ENCODE measurements around the gene SLC39A3. TPM values are rescaled to one million over a fixed set of nuclear protein-coding genes. Genes with fewer than 3 reads are reported as not detected.
A peak's percentile ranks its signal among the peaks of the same experiment; 100 is the strongest.

SLC39A3 gene, protein sequence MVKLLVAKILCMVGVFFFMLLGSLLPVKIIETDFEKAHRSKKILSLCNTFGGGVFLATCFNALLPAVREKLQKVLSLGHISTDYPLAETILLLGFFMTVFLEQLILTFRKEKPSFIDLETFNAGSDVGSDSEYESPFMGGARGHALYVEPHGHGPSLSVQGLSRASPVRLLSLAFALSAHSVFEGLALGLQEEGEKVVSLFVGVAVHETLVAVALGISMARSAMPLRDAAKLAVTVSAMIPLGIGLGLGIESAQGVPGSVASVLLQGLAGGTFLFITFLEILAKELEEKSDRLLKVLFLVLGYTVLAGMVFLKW
- total RNA-seq, result 10 to 100 TPM; 12.6 to 48.2 (median 30.6) TPM

- H3K27me3 ChIP-seq, result no peaks in the 10 kb centered on the region
- peak within 1 kb of the TSS in 3 of 4 donors; percentile 53 to 79 (median 67) for H3K27ac ChIP-seq
- H3K36me3 ChIP-seq, result peaks cover 0 to 24% (median 14%) of the 10 kb centered on the region in 4 donors
- no peaks in the 10 kb centered on the region for H3K9me3 ChIP-seq
- peak within 1 kb of the TSS; percentile 67 to 86 (median 83) for H3K4me3 ChIP-seq
- peak; percentile 97 for DNase-seq
- 1 to 11% methylated on average over 3 to 19 of the region's 64 CpGs for WGBS, 2 donors
- ATAC-seq (ENCODE audit: low FRiP score in 2 of 2), result peak; percentile 98 to 100
- TF ChIP-seq EP300 (IDR thresholded peaks at IDR 0.05) (no peak), POLR2A (IDR thresholded peaks at IDR 0.05) (peak in 1 of 4 donors; percentile 53), POLR2AphosphoS5 (IDR thresholded peaks at IDR 0.05) (peak in 1 of 2 donors; percentile 57)
- TF ChIP-seq, protein P1, sequence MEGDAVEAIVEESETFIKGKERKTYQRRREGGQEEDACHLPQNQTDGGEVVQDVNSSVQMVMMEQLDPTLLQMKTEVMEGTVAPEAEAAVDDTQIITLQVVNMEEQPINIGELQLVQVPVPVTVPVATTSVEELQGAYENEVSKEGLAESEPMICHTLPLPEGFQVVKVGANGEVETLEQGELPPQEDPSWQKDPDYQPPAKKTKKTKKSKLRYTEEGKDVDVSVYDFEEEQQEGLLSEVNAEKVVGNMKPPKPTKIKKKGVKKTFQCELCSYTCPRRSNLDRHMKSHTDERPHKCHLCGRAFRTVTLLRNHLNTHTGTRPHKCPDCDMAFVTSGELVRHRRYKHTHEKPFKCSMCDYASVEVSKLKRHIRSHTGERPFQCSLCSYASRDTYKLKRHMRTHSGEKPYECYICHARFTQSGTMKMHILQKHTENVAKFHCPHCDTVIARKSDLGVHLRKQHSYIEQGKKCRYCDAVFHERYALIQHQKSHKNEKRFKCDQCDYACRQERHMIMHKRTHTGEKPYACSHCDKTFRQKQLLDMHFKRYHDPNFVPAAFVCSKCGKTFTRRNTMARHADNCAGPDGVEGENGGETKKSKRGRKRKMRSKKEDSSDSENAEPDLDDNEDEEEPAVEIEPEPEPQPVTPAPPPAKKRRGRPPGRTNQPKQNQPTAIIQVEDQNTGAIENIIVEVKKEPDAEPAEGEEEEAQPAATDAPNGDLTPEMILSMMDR (IDR thresholded peaks at IDR 0.05), result peak in 5 of 6 experiments; percentile 14 to 69 (median 45)
- H3K4me1 ChIP-seq, result peaks cover 11 to 30% (median 13%) of the 10 kb centered on the region in 4 donors
These were observed at the start of gene SLC39A3 for GRCh38 chr19:2739602-2740313. TSS of gene SLC39A3 (minus strand) at chr19:2740017. CDS start at chr19:2737257, 2,760 bp downstream.

DNA sequence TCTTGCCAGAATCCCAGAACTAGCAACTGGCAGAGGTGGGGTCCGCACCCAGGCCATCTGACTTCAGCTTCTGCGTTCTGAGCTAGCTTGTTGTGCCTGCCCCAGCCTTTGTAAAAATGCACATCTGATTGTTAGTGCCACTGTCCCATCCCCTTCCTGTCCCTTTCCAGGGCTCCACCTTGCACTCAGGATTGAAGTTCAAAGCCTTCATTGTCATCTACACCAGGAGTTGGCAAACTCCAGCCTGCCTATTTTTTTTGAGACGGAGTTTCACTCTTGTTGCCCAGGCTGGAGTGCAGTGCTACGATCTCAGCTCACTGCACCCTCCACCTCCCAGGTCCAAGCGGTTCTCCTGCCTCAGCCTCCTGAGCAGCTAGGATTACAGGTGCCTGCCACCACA, 48.4 kb upstream of the SLC39A3 start:
- ATAC-seq (ENCODE audit: low FRiP score in 2 of 2) (no peak), DNase-seq (no peak)
- Histone ChIP-seq H3K36me3 (peaks cover 0 to 21% (median 14%) of the 10 kb centered on the region in 4 donors), H3K27ac (no peak overlapping the region), H3K9me3 (no peaks in the 10 kb centered on the region), H3K27me3 (no peaks in the 10 kb centered on the region), H3K4me3 (no peak overlapping the region), H3K4me1 (peaks cover 17 to 31% (median 24%) of the 10 kb centered on the region in 4 donors)
- 94 to 100% methylated on average over 5 of the region's 5 CpGs for WGBS, 2 donors
- TF ChIP-seq, protein P1 (IDR thresholded peaks at IDR 0.05), result no peak

DNA sequence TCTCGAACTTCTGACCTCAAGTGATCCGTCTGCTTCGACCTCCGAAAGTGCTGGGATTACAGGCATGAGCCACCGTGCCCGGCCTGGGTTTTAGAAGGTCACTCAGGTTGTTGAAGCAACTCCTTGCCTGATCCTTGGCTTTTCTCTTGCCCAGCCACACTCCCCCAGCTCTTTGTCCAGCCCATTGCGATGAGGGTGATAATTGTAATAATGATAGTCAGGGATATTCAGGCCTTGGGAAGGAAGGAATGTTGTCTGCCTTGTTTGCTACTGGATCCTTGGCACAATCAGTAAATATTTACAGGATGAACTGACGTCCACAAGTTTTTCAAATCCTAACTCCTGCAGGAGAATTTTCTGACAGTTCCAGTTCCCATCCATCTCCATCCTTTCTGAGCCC, 47.3 kb upstream of the SLC39A3 start:
- H3K9me3 ChIP-seq, result no peaks in the 10 kb centered on the region
- H3K27ac ChIP-seq, result no peak overlapping the region
- ATAC-seq (ENCODE audit: low FRiP score in 2 of 2), result no peak
- no peak for DNase-seq
- H3K4me1 ChIP-seq, result peaks cover 20 to 34% (median 29%) of the 10 kb centered on the region in 4 donors
- H3K27me3 ChIP-seq, result no peaks in the 10 kb centered on the region
- TF ChIP-seq, protein P1 (IDR thresholded peaks at IDR 0.05), result no peak
- no peak for TF ChIP-seq EP300 (IDR thresholded peaks at IDR 0.05)
- no peak for TF ChIP-seq POLR2A (IDR thresholded peaks at IDR 0.05)
- TF ChIP-seq POLR2AphosphoS5 (IDR thresholded peaks at IDR 0.05), result no peak
- H3K4me3 ChIP-seq, result no peak overlapping the region
- 89 to 95% methylated on average over 8 of the region's 8 CpGs for WGBS, 2 donors
- peaks cover 0 to 21% (median 14%) of the 10 kb centered on the region in 4 donors for H3K36me3 ChIP-seq

DNA sequence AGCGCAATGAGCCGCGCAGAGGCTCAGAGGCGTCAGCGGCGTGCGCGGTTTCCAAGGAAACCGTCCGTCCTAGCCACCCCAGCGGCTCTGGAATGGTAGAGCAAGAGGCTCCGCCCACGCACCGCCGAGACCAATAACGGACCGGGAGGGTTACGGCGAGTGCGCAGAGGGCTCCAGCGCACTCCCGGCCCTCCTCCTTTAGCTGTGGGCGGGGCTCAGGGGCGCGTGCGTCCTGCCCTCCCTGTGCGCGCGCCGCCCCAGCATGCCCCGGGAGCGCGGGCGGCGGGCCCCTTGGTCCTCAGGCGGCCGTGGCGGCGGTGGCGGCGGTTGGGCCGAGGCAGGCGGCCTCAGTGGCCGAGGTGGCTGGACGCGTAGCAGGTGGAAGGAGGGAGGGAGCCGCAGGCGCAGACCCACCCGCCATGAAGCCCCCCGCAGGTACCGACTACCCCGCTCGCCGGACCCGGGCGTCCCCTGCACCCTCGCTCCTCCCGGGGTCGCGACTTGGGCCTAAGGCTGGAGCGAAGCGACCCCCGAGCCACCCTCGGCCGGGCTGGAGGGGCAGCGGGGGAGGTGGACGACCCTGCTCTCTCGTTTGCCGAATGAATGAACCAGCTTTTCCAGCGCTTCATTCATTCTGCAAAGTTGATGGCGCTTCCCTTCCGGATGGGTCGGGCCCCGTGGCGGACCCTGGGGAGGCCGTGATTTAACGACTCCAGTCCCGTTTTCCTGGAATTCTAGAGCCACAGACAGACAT, 45.6 kb upstream of the SLC39A3 start, which contains the start of gene THOP1:
TSS of gene THOP1 (plus strand) at position 260 of the 754 bp plus-strand sequence. CDS start at position 420, 160 bp downstream.
- Histone ChIP-seq H3K9me3 (no peaks in the 10 kb centered on the region), H3K36me3 (peaks cover 0 to 4% (median 2%) of the 10 kb centered on the region in 4 donors), H3K27me3 (no peaks in the 10 kb centered on the region), H3K4me3 (peak within 1 kb of the TSS; percentile 65 to 98 (median 88)), H3K27ac (peak within 1 kb of the TSS; percentile 36 to 66 (median 50)), H3K4me1 (peaks cover 36 to 51% (median 44%) of the 10 kb centered on the region in 4 donors)
- TF ChIP-seq POLR2AphosphoS5 (IDR thresholded peaks at IDR 0.05), result peak in 1 of 2 donors; percentile 58
- TF ChIP-seq, protein P1 (IDR thresholded peaks at IDR 0.05), result peak in 2 of 6 experiments; percentile 38 to 45
- TF ChIP-seq EP300 (IDR thresholded peaks at IDR 0.05), result no peak
- TF ChIP-seq POLR2A (IDR thresholded peaks at IDR 0.05), result peak in 2 of 4 donors; percentile 75 to 80
- DNase-seq (peak; percentile 98 to 99), ATAC-seq (ENCODE audit: low FRiP score in 2 of 2) (peak; percentile 95 to 98)
- WGBS, 2 donors, result 0% methylated on average over 9 to 29 of the region's 78 CpGs

Data from upper lobe of left lung (tissue), 6 donors.